DMS79 treated with DMSO at 0.1 percent for 48 hours (cell line): ENCODE measurements around the gene APOA5.
"Not testable (repeated sequence)": the region's sequence is repeated elsewhere in the genome, so short reads cannot be mapped to it uniquely, and the experiment has no call there.

Source experiments
- DNase-seq: peaks from one replicate; lab custom pipeline; 2025; lab: John Stamatoyannopoulos, UW

The APOA5 gene

DNA sequence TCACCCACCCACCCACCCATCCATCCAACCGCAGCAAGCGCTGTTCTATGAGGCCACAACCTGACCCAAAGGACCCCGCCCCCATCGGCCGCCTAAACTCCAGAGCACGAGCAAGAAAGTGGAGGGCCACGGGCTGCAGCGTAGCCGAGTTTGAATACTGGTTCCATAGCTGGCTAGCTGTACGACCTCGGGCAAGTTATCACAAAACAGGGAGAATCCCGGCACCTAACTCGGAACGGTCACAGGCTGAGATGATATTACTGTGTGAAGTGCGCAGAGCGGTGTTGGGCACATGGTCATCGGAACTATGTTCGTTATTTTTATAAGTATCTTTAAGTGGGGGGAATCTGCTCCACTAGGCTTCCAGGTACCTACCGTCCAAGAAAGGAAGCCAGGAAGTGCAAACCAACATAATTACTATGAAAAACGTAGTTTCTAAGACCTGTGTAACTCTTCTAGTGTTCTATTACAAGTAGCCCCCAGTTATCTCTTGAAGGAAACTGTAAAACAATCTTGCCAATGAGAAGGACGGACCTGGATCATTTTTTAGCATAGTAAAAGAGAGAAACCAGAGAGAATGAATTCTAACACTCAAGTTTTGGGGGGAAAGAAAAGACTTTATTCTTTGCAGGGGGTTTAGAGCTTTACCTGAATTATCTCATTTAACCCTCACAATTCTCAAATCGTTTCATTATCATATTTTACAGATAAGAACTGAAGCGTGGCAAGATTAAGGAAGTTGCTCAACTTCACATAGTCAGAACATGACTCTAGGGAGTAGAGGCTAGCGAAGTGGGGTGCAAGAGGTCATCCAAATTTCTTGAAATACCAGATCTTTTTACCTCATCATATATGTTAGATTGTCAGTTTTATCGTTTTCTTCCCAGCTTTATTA, 18.2 kb downstream of the APOA5 start:
- DNase-seq, result peak; percentile 92

- DNase-seq, result peak; percentile 92
Observed at GRCh38 chr11:116772443-116773202, 19.1 kb downstream of the APOA5 start, which contains the start of gene BUD13. BUD13 (minus strand) TSS chr11:116772987; CDS start chr11:116772964, 23 bp downstream.

GRCh38 chr11:116771935-116772334, 19.7 kb downstream of the APOA5 start:
- DNase-seq, result peak; percentile 40

- DNase-seq, result no peak
Observed at GRCh38 chr11:116762132-116762531, 29.5 kb downstream of the APOA5 start.

GRCh38 chr11:116756044-116756443, 35.6 kb downstream of the APOA5 start:
- DNase-seq, result not testable (repeated sequence)

GRCh38 chr11:116750070-116750718, 41.5 kb downstream of the APOA5 start:
- DNase-seq, result no peak

DNA sequence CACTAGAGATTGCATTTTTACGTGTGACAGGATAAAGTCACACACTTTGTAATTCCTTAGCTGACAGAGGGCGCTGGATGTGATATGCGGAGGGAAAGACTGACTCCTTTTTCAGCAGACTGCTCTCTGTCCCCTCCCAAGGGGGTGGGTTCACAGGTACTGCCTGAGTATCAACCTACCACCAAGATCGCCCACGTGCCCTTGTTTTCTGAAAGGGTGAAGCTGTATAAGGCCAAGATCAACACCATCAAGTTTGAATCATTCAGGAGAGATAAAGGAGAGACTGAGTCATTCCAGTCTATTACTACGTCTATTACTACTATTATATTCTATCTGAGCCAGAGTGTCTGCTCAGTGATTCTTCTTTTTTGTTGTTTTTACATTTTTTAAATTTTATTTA, 49.6 kb downstream of the APOA5 start:
- DNase-seq, result no peak

- DNase-seq, result no peak
Observed at GRCh38 chr11:116740741-116741140, 50.9 kb downstream of the APOA5 start.
